GM12875 (cell line): ENCODE measurements around the gene AHSA1.
A peak's percentile ranks its signal among the peaks of the same experiment; 100 is the strongest.

Source experiments
- H3K4me3 ChIP-seq: one replicate; pipeline ENCODE4 v1.5.1; 2011; ENCODE audit warnings: low read depth, low read length, control low read depth
- TF ChIP-seq, protein P1 (sequence below): IDR thresholded peaks from 2 replicates; pipeline ENCODE4 v1.5.1; 2011; ENCODE audit warnings: low read depth, mild to moderate bottlenecking, control low read depth, inconsistent platforms, low read length, moderate library complexity, borderline replicate concordance; ENCODE audit not compliant: insufficient read depth

AHSA1 gene

DNA sequence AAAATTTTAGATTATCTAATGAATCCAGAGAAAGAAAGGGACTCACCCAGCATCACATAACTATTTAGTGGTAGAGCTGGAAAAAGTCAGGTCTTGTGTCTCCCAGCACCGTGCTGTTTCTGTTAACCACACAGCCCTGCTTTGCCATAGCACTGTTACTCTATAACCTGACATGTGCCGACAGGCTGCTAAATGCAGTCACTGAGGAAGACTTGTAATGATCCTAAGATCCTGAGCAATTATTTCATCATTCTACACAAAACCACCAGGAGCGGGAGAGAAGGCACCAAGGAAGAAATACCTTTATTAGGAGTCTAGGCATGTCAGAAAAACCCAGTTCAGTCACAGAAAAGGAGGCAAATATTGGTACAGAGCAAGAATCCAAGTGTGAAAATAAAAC, 31.5 kb upstream of the AHSA1 start:
- TF ChIP-seq, protein P1, sequence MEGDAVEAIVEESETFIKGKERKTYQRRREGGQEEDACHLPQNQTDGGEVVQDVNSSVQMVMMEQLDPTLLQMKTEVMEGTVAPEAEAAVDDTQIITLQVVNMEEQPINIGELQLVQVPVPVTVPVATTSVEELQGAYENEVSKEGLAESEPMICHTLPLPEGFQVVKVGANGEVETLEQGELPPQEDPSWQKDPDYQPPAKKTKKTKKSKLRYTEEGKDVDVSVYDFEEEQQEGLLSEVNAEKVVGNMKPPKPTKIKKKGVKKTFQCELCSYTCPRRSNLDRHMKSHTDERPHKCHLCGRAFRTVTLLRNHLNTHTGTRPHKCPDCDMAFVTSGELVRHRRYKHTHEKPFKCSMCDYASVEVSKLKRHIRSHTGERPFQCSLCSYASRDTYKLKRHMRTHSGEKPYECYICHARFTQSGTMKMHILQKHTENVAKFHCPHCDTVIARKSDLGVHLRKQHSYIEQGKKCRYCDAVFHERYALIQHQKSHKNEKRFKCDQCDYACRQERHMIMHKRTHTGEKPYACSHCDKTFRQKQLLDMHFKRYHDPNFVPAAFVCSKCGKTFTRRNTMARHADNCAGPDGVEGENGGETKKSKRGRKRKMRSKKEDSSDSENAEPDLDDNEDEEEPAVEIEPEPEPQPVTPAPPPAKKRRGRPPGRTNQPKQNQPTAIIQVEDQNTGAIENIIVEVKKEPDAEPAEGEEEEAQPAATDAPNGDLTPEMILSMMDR = no peak
- no peak overlapping the region for H3K4me3 ChIP-seq

DNA sequence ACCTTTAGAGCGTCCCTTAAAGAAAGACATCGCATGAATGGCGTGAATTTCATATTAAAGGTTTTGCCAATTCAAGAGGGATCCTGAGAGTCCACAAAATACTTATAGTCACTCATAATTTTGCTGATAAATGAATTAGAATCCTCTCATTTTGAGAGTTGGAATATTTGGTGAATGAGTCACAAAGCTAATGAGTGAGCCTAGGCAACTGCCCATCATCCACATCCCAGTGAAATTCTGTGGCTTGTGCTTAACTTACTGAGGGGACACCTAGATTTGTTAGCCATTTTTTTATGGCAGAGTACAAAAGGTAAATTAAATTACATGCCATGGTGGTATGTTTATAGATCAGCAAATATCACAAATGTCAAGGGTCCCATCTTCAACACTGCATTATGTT, 21.9 kb upstream of the AHSA1 start:
- TF ChIP-seq, protein P1 = no peak

DNA sequence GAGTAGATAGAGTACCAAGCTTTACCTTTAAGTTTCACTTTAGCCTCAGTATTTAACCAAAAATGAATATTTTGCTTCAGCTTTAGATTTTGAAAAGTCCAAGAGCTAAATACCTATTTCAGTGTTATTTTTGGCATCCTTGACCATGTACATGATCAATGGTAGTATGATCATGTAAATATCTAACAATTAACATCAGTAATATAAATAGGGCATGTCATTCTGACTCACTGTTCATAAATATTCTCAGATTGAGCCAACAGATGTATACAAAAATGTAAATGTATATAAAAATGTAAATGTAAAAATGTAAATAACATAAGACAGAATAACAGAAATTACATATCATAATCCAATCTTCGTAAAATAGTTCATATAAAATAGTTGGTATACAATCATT, 19.3 kb upstream of the AHSA1 start:
- no peak overlapping the region for H3K4me3 ChIP-seq
- TF ChIP-seq, protein P1 = no peak

More for the DNA sequence above, 21.9 kb upstream of the AHSA1 start:
- H3K4me3 ChIP-seq = no peak overlapping the region

DNA sequence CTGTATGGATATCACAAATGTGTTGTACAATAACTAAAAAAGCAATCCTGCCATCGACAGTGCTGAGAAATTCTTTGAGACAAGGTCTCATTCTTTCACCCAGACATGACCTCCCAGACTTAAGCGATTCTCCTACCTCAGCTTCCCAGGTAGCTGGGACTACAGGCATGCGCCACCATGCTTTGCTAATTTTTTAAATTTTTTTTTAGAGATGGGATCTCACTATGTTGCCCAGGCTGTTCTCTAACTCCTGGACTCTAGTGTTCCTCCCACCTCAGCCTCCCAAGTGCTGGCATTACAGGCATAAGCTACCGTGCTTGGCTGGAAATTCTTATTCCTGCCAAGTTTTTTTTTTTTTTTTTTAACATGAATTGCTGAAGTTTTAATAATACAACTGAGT, 18.0 kb upstream of the AHSA1 start:
- no peak overlapping the region for H3K4me3 ChIP-seq
- TF ChIP-seq, protein P1 = no peak

DNA sequence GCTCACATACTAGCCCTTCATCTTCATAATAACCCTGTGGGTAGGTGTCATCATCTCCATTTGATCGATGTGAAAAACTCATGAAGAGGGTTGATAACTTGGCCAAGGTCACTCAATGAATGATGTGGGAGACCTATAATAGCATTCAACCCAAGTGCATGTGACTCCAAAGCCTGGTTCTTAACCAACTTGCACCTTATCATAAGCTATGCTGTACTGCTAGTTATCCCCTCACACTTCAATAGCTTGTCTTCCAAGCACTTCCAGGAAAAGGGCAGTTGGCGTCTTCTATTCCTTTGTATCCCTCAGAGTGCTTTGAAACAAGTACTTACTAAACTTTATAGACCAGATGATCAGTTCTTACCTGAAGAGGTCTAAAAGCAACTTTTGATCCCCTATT, 15.7 kb upstream of the AHSA1 start:
- H3K4me3 ChIP-seq = no peak overlapping the region
- TF ChIP-seq, protein P1 = no peak

DNA sequence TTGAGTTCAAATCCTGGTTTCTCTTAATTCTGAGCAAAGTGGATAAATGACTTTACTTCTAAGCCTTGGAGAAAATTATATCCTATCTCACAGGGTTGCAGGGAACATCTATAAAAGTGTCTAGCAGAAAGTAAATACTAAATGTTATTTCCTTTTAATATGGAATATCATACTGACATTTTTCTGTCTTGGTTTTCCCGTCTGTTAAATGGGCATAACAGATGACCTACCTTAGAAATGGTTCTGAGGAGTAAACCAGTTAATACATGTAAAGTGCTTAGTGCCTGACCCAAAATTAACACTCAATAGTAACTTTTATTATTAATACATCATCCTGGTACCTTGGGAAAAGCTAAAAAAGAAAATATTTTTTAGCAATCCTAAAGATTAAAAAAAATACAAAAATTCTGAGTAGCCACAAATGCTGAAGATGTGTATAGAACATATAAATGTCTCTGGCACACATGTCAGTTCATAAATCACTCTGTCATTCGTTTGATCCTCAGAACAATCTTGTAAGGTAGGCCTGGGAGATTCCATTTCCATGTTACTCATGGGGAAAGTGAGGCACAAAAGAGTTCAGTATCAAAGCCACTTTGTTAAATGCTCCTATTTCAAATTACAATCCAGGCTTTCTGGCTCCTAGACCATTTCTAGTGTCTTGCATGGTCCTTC, 1.8 kb upstream of the AHSA1 start:
- no peak overlapping the region for H3K4me3 ChIP-seq
- TF ChIP-seq, protein P1 = no peak

DNA sequence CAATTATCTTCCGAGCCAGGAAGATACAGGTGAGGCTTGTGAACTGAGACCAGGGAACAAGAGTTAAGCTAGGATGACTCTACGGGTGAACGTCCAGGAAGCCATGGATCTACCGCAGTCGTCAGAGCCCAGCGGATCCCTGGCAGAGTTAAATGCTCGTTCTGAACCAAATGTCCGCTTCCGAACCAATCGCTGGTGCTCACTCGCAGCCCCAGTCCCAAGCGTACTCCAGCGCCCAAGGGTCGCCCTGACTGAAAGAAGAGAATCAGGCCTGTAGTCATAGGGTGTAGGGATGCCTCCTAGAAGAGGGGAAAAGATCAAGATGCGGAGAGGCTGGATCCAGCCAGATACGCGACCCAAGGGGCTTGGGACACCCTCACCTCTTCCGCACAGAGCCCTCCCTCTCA, 775 bp upstream of the AHSA1 start:
- H3K4me3 ChIP-seq = peak overlapping the region; percentile 79
- TF ChIP-seq, protein P1 = no peak
